MCF 10A (cell line): Measurements from ENCODE around the gene LILRB1. TPM values are rescaled to one million over a fixed set of nuclear protein-coding genes. Genes with fewer than 3 reads are reported as not detected.
"Not testable (repeated sequence)": the region's sequence is repeated elsewhere in the genome, so short reads cannot be mapped to it uniquely, and the experiment has no call there.

ENCODE experiments used
- BruUV-seq: library from RNA; stranded (reverse); fragments of 400-500 nt; replicated peaks from 2 replicates; lab custom pipeline; 2021; lab: Mats Ljungman, UMichigan
- CTCF ChIA-PET: fragments of 300-600 bp; sonication (Branson Sonifier 250); formaldehyde crosslinking; extraction: SDS; loops from one replicate; lab custom pipeline; 2021; ENCODE audit warnings: antibody characterized with exemption, inconsistent platforms; lab: Yijun Ruan, JAX
- POLR2A ChIA-PET: fragments of 300-600, 350-650 bp; sonication (Branson Sonifier 250); formaldehyde crosslinking; extraction: SDS; loops from one replicate; lab custom pipeline; 2020; ENCODE audit warnings: antibody characterized with exemption, inconsistent platforms; lab: Yijun Ruan, JAX
- DNase-seq: peaks from one replicate; pipeline ENCODE4 v3.0.0-alpha.2; 2018; ENCODE audit not compliant: unreplicated experiment
- H3K27ac Mint-ChIP-seq: one replicate; pipeline ENCODE4 v1.8.0; 2022; ENCODE audit warnings: mild to moderate bottlenecking, low read depth, mixed read lengths; ENCODE audit not compliant: unreplicated experiment
- H3K27me3 Mint-ChIP-seq: one replicate; pipeline ENCODE4 v1.8.0; 2022; ENCODE audit warnings: mixed read lengths; ENCODE audit not compliant: insufficient read depth, unreplicated experiment
- H3K36me3 Mint-ChIP-seq: one replicate; pipeline ENCODE4 v1.8.0; 2022; ENCODE audit warnings: mild to moderate bottlenecking, moderate library complexity, mixed read lengths; ENCODE audit not compliant: insufficient read depth, unreplicated experiment
- H3K4me1 Mint-ChIP-seq: one replicate; pipeline ENCODE4 v1.8.0; 2022; ENCODE audit warnings: mixed read lengths; ENCODE audit not compliant: insufficient read depth, unreplicated experiment
- H3K4me3 Mint-ChIP-seq: one replicate; pipeline ENCODE4 v1.8.0; 2022; ENCODE audit warnings: mild to moderate bottlenecking, moderate library complexity, mixed read lengths; ENCODE audit not compliant: unreplicated experiment
- H3K9me3 Mint-ChIP-seq: one replicate; pipeline ENCODE4 v1.8.0; 2022; ENCODE audit warnings: mixed read lengths; ENCODE audit not compliant: unreplicated experiment
- intact Hi-C: fragments of 100-400 bp; cut with micrococcal nuclease; formaldehyde crosslinking; loops from 2 replicates; pipeline ENCODE4 v1.14.1; 2022
- total RNA-seq: library from RNA; stranded (reverse); gene quantifications from 2 replicates; pipeline ENCODE4 v1.2.3, GENCODE V29; 2022
- TF ChIP-seq, protein P1 (sequence below): fragments of 200-600 bp; IDR thresholded peaks from one replicate; pipeline ENCODE4 v1.8.0; 2022; ENCODE audit warnings: antibody characterized with exemption, mild to moderate bottlenecking; ENCODE audit not compliant: unreplicated experiment

The LILRB1 gene
- total RNA-seq, 1 experiment from 2014 or later, result not detected

DNA sequence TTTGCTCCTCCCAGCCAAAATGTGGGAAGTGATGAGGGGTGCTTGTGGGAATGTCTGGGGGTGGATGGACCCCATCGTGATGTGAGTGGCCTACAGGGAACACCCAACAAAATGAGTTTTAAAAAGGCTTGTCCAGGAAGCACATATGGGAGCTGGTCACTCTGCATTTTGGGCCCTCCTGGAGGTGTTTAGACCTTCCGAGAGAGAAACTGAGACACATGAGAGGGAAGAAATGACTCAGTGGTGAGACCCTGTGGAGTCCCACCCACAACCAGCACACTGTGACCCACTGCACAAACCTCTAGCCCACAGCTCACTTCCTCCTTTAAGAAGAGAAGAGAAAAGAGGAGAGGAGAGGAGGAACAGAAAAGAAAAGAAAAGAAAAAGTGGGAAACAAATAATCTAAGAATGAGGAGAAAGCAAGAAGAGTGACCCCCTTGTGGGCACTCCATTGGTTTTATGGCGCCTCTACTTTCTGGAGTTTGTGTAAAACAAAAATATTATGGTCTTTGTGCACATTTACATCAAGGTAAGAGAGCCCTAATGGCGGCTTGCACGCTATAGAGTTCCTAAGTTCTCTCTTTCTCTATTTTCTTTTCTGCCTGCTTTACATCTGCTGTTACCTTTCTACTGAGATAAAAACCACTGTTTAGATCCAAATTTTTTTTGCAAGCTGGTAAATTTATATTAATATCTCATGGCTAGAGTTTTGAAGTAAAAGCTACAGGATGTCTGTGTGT lies 13.3 kb upstream of the LILRB1 start:
- H3K27me3 Mint-ChIP-seq, result no peaks in the 10 kb centered on the region
- no peaks in the 10 kb centered on the region for H3K36me3 Mint-ChIP-seq
- CTCF ChIA-PET, result interaction anchor here (0.7 kb wide), 1 partner anchor 137 kb away, joined by 5 read pairs; no protein-coding TSS in a partner anchor
- H3K9me3 Mint-ChIP-seq, result peaks cover 22% of the 10 kb centered on the region
- TF ChIP-seq, protein P1, sequence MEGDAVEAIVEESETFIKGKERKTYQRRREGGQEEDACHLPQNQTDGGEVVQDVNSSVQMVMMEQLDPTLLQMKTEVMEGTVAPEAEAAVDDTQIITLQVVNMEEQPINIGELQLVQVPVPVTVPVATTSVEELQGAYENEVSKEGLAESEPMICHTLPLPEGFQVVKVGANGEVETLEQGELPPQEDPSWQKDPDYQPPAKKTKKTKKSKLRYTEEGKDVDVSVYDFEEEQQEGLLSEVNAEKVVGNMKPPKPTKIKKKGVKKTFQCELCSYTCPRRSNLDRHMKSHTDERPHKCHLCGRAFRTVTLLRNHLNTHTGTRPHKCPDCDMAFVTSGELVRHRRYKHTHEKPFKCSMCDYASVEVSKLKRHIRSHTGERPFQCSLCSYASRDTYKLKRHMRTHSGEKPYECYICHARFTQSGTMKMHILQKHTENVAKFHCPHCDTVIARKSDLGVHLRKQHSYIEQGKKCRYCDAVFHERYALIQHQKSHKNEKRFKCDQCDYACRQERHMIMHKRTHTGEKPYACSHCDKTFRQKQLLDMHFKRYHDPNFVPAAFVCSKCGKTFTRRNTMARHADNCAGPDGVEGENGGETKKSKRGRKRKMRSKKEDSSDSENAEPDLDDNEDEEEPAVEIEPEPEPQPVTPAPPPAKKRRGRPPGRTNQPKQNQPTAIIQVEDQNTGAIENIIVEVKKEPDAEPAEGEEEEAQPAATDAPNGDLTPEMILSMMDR, result no peak
- H3K27ac Mint-ChIP-seq, result no peak overlapping the region
- intact Hi-C loops, result no loop called here
- BruUV-seq, result no TSS peak
- POLR2A ChIA-PET, result interaction anchor here (0.6 to 0.8 kb wide), 2 partner anchors 167 to 238 kb away, joined by 3 read pairs; no protein-coding TSS in a partner anchor
- no peak for DNase-seq
- H3K4me1 Mint-ChIP-seq, result no peaks in the 10 kb centered on the region
- no peak overlapping the region for H3K4me3 Mint-ChIP-seq

DNA sequence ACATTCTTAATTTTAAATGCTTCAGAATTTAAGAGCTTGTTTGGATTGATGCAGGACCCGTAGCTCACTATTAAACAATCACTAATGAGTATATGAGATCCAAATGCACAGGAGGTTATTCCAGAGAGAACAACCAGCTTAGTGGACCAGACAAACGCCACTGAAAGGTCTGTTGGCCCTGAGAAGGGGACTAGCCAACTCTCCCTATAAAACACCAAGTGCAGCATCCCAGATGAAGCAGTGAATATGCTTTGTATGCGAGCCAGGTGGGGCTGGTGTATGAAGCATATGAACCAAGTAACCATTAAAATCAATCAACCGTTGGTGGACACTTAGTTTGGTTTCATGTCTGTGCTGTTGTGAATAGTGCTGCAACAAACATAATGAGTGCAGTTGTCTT lies 9.8 kb upstream of the LILRB1 start:
- intact Hi-C loops, result no loop called here
- TF ChIP-seq, protein P1, result no peak
- Mint-ChIP-seq H3K4me3 (no peak overlapping the region), H3K27ac (no peak overlapping the region), H3K36me3 (no peaks in the 10 kb centered on the region), H3K9me3 (peaks cover 21% of the 10 kb centered on the region), H3K27me3 (no peaks in the 10 kb centered on the region), H3K4me1 (no peaks in the 10 kb centered on the region)
- DNase-seq, result no peak
- no TSS peak for BruUV-seq
- ChIA-PET CTCF (interaction anchor here (0.6 to 3.1 kb wide), 2 partner anchors 53 to 348 kb away, joined by 3 to 14 read pairs; no protein-coding TSS in a partner anchor), POLR2A (interaction anchor here (0.6 kb wide), 1 partner anchor 201 kb away, joined by 3 read pairs; no protein-coding TSS in a partner anchor)

DNA sequence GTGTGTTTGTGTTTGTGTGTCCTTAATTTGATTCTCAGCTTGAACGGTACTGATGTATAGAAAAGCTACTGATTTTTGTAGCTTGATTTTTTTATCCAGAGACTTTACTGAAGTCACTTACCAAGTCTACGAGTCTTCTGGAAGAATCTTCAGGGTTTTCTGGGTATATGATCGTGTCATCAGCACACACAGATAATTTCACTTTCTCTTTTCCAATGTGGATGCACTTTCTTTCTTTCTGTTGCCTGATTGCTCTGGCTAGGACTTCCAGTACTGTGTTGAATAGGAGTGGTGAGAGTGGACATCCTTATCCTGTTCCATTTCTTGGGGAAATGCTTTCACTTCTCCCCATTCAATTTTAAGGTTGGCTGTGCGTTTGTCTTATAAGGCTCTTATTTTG lies 7.9 kb upstream of the LILRB1 start:
- no peak overlapping the region for H3K4me3 Mint-ChIP-seq
- H3K27me3 Mint-ChIP-seq, result no peaks in the 10 kb centered on the region
- H3K4me1 Mint-ChIP-seq, result no peaks in the 10 kb centered on the region
- H3K9me3 Mint-ChIP-seq, result peaks cover 29% of the 10 kb centered on the region
- ChIA-PET POLR2A (no interaction called here), CTCF (interaction anchor here (0.8 to 3.1 kb wide), 2 partner anchors 11 to 51 kb away, joined by 5 to 14 read pairs; no protein-coding TSS in a partner anchor)
- H3K36me3 Mint-ChIP-seq, result no peaks in the 10 kb centered on the region
- BruUV-seq, result no TSS peak
- TF ChIP-seq, protein P1, result no peak
- no peak for DNase-seq
- intact Hi-C loops, result no loop called here
- H3K27ac Mint-ChIP-seq, result no peak overlapping the region

DNA sequence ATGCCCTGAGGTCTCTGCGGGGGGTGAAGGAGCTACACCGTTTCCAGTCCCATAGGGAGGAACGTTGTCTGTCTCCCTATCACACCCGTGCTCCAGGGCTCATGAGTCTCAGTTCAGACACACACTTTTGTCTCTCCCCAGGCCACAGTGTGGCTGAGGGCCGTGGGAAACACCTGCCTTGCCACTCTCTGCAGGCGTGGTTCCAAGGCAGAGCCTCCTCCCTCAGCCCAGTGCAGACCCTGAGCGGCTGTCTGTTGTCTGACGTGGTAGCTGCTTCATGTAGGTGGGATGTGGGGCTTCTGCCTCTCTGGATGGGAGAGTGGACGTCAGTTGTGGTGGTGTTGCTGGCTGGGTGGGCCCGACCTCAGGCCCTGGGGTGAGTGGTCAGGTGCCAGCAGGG lies 6.0 kb upstream of the LILRB1 start:
- POLR2A ChIA-PET, result interaction anchor here (0.7 kb wide), 1 partner anchor 14 kb away, joined by 3 read pairs; no protein-coding TSS in a partner anchor
- H3K27me3 Mint-ChIP-seq, H3K36me3 Mint-ChIP-seq, intact Hi-C loops, H3K4me1 Mint-ChIP-seq, H3K4me3 Mint-ChIP-seq, DNase-seq, BruUV-seq, H3K27ac Mint-ChIP-seq: not testable (repeated sequence)
- H3K9me3 Mint-ChIP-seq, result peaks cover 37% of the 10 kb centered on the region
- CTCF ChIA-PET, result interaction anchor here (0.6 kb wide), 1 partner anchor 350 kb away, joined by 6 read pairs; no protein-coding TSS in a partner anchor

DNA sequence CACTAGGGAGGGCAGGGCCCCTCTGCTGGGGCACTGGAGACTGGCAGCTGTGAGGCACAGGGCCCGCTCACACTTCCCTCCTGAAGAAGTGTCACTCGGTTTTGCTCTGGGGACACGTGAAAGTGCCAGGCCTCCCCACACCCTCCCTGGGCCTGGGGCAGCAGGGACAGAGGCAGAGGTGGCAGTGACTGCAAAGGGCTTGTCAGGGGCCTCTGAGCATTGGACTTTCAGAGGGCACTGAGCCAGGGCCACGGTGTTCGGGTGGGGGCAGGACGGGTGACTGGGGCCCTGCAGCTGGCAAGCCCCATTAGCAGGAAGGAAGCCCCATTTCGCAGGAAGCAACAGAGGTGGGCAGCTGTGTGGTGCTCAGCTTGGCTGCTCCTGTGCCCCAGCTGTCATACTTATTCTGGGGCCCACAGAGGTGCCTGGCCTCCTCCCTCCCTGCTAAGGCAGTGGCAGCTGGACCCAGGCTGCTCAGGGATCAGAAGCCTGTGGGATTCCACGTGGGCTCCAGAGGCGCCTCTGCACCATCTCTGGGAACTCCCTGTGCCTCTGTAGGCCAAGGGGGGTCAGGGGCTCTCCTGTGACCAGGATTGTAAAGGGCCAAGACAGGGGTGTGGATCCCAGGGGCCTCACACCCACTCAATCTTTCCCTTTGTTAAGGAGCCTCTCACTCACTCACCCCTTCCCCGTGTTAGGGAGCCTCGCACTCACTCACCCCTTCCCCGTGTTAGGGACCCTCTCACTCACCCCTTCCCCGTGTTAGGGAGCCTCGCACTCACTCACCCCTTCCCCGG lies 5.2 kb upstream of the LILRB1 start:
- H3K4me1 Mint-ChIP-seq, H3K27me3 Mint-ChIP-seq, POLR2A ChIA-PET, intact Hi-C loops, H3K36me3 Mint-ChIP-seq, H3K4me3 Mint-ChIP-seq, CTCF ChIA-PET, BruUV-seq, H3K27ac Mint-ChIP-seq, DNase-seq: not testable (repeated sequence)
- peaks cover 43% of the 10 kb centered on the region for H3K9me3 Mint-ChIP-seq
